ENCODE data around the gene ACTL6A. TPM values are rescaled to one million over a fixed set of nuclear protein-coding genes. Genes with fewer than 3 reads are reported as not detected.
"Not testable (repeated sequence)": the region's sequence is repeated elsewhere in the genome, so short reads cannot be mapped to it uniquely, and the experiment has no call there.

Gene ACTL6A
- total RNA-seq (10 to 100 TPM; 13.5 to 22.5 (median 17.2) TPM), polyA plus RNA-seq (10 to 100 TPM; 20.5 to 42.7 TPM)
- long read RNA-seq, donor 1, transcript ACTL6A-202 (14 exons, 1,901 nt), result major isoform, 16 of 23 reads
- long read RNA-seq, donor 1, partial matches to known transcripts, result 1 of 23 reads
- long read RNA-seq, donor 1, other reads (novel, unspliced or antisense), result 2 of 23 reads
- long read RNA-seq, donor 2, transcript ACTL6A-202 (14 exons, 1,901 nt), result major isoform, 20 of 28 reads
- long read RNA-seq, donor 2, partial matches to known transcripts, result 1 of 28 reads
- long read RNA-seq, donor 2, other reads (novel, unspliced or antisense), result 3 of 28 reads
- long read RNA-seq, donor 3, transcript ACTL6A-202 (14 exons, 1,901 nt), result major isoform, 62 of 81 reads
- long read RNA-seq, donor 3, transcript ACTL6A-203 (14 exons, 1,750 nt), result minor isoform, 13 of 81 reads
- long read RNA-seq, donor 3, partial matches to known transcripts, result 2 of 81 reads
- long read RNA-seq, donor 3, other reads (novel, unspliced or antisense), result 4 of 81 reads

GRCh38 chr3:179562591-179563270, at the start of gene ACTL6A:
TSS of gene ACTL6A (plus strand) at chr3:179562926. CDS start at chr3:179563093, 167 bp downstream.
- intact Hi-C loops (cut with DNase I), result loop anchor here in 6 of 10 donors (1.0 to 10.0 kb wide), 11 partner anchors 40 to 240 kb away; partner anchors contain the start of genes GNB4 (in 3 of the 6), MFN1 (in 2 of the 6), MRPL47 (in 2 of the 6) and NDUFB5 (in 2 of the 6)
- peak within 1 kb of the TSS; percentile 78 to 97 (median 86) for H3K4me3 ChIP-seq
- H3K27me3 ChIP-seq, result no peaks in the 10 kb centered on the region
- peak; percentile 98 to 99 (median 99) for ATAC-seq
- DNase-seq, result peak; percentile 100
- no peaks in the 10 kb centered on the region for H3K9me3 ChIP-seq
- 1% methylated on average over 47 to 55 of the region's 55 CpGs for WGBS, 2 donors
- peak within 1 kb of the TSS; percentile 55 to 93 (median 88) for H3K27ac ChIP-seq
- TF ChIP-seq, protein P1, sequence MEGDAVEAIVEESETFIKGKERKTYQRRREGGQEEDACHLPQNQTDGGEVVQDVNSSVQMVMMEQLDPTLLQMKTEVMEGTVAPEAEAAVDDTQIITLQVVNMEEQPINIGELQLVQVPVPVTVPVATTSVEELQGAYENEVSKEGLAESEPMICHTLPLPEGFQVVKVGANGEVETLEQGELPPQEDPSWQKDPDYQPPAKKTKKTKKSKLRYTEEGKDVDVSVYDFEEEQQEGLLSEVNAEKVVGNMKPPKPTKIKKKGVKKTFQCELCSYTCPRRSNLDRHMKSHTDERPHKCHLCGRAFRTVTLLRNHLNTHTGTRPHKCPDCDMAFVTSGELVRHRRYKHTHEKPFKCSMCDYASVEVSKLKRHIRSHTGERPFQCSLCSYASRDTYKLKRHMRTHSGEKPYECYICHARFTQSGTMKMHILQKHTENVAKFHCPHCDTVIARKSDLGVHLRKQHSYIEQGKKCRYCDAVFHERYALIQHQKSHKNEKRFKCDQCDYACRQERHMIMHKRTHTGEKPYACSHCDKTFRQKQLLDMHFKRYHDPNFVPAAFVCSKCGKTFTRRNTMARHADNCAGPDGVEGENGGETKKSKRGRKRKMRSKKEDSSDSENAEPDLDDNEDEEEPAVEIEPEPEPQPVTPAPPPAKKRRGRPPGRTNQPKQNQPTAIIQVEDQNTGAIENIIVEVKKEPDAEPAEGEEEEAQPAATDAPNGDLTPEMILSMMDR (IDR thresholded peaks at IDR 0.05), result no peak
- no peaks in the 10 kb centered on the region for H3K36me3 ChIP-seq
- peaks cover 0 to 25% (median 16%) of the 10 kb centered on the region in 9 donors for H3K4me1 ChIP-seq

DNA sequence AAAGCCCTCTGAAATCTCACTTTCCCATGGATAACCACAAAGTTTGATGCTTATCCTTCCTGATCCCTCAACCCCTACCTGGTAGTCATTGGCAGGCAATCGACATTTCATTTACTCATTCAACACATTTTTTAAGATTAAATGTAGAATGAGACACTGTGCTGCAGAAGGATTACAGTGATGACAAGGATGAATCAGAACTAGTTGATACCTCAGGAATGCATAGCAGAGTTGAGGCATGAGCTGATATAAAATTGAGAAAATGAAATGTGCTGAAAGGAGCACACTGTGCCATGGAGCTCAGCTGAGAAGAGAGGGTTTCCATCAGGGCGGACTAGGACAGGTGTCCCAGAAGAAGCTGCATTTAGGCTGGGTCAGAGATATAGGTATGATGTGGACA, 48.9 kb upstream of the ACTL6A start:
- ATAC-seq, result no peak
- peaks cover 0 to 20% (median 0%) of the 10 kb centered on the region in 9 donors for H3K4me1 ChIP-seq
- intact Hi-C loops (cut with DNase I), result loop anchor here in 1 of 10 donors (10.0 kb wide), 1 partner anchor 59 kb away; the partner anchor contains the start of gene GNB4
- no peak for DNase-seq
- H3K36me3 ChIP-seq, result no peaks in the 10 kb centered on the region
- TF ChIP-seq, protein P1 (IDR thresholded peaks at IDR 0.05), result no peak
- no peak overlapping the region for H3K4me3 ChIP-seq
- WGBS, 2 donors, result 87 to 93% methylated on average over 2 of the region's 2 CpGs
- H3K9me3 ChIP-seq, result peaks cover 0 to 6% (median 0%) of the 10 kb centered on the region in 11 donors
- H3K27ac ChIP-seq, result no peak overlapping the region
- no peaks in the 10 kb centered on the region for H3K27me3 ChIP-seq

- intact Hi-C loops (cut with DNase I), result loop anchor here in 1 of 10 donors (10.0 kb wide), 1 partner anchor 62 kb away; the partner anchor contains the start of gene GNB4
- not testable (repeated sequence) for H3K9me3 ChIP-seq, H3K4me3 ChIP-seq, H3K36me3 ChIP-seq, ATAC-seq, H3K27me3 ChIP-seq, H3K4me1 ChIP-seq, DNase-seq
- WGBS, 2 donors, result 75% methylated on average over 9 of the region's 9 CpGs
- peak overlapping the region in 2 of 10 donors; percentile 2 to 48 for H3K27ac ChIP-seq
Measured at GRCh38 chr3:179516461-179517251, 46.1 kb upstream of the ACTL6A start.

DNA sequence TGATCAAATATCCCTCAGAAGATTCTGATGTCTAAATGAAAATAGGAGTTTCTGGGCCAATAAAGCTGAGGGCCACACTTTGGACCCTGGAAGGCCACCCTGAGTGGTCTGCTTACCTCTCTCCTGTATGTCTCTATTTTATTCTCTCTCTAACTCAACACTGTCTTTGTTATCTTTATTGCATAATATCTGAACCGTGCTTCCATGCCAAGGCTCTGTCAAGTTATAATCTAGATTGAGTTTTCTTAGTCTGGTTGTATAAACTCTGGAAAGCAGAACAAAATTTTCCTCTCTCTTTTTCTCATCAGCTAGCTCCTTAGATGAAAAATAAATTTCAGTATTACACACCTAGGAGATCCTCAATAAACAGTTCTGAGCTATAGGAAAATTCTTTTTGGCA, 36.2 kb upstream of the ACTL6A start:
- Histone ChIP-seq H3K4me3 (peak overlapping the region in 3 of 10 donors; percentile 9 to 44 (median 18)), H3K27me3 (no peaks in the 10 kb centered on the region), H3K27ac (peak overlapping the region; percentile 17 to 84 (median 62)), H3K36me3 (no peaks in the 10 kb centered on the region), H3K9me3 (no peaks in the 10 kb centered on the region), H3K4me1 (peaks cover 4 to 25% (median 20%) of the 10 kb centered on the region in 9 donors)
- TF ChIP-seq, protein P1 (IDR thresholded peaks at IDR 0.05), result no peak
- WGBS, 2 donors, result 0 to 2% methylated on average over 1 of the region's 1 CpG
- intact Hi-C loops (cut with DNase I), result loop anchor here in 3 of 10 donors (2.0 kb wide), 1 partner anchor 76 kb away; the partner anchor contains the start of gene GNB4 (in 3 of the 3)
- ATAC-seq (peak in 3 of 8 donors; percentile 9 to 36 (median 20)), DNase-seq (no peak)

Data from heart right ventricle (tissue), 16 donors.